ENCODE data around the gene RNF11. TPM values are rescaled to one million over a fixed set of nuclear protein-coding genes. Genes with fewer than 3 reads are reported as not detected.
A peak's percentile ranks its signal among the peaks of the same experiment; 100 is the strongest.

The RNF11 gene
- polyA plus RNA-seq, 3 donors, result 25.3 to 30.4 (median 28.4) TPM

- Histone ChIP-seq H3K4me1 (ENCODE audit: control insufficient read depth in 1 of 2, insufficient read depth in 2 of 2, low read length in 2 of 2) (peaks cover 44 to 47% of the 10 kb centered on the region in 2 donors), H3K9ac (ENCODE audit: insufficient read depth, low read length, poor library complexity, severe bottlenecking) (no peak overlapping the region), H3K4me3 (replicated peaks in 1 of 3; ENCODE audit: low read depth in 2 of 3, low read length in 3 of 3) (no peak overlapping the region), H3K27ac (ENCODE audit: low read depth in 1 of 2, low read length in 2 of 2) (peak overlapping the region in 1 of 2 donors; percentile 90), H4K20me1 (ENCODE audit: insufficient read depth, low read length) (peaks cover 52% of the 10 kb centered on the region), H2AFZ (ENCODE audit: insufficient read depth, low read depth, low read length, poor library complexity, severe bottlenecking) (no peak overlapping the region), H3K79me2 (ENCODE audit: insufficient read depth, low read length) (peaks cover 88% of the 10 kb centered on the region), H3K4me2 (replicated peaks; ENCODE audit: extremely low read depth, low read length, poor library complexity, severe bottlenecking) (no peak overlapping the region), H3K36me3 (replicated peaks in 1 of 2; ENCODE audit: control insufficient read depth in 1 of 2, insufficient read depth in 2 of 2, low read length in 2 of 2) (peaks cover 7 to 12% of the 10 kb centered on the region in 2 donors), H3K9me3 (replicated peaks in 1 of 2; ENCODE audit: control insufficient read depth in 1 of 2, insufficient read depth in 1 of 2, low read length in 2 of 2) (no peaks in the 10 kb centered on the region), H3K27me3 (ENCODE audit: control insufficient read depth in 2 of 2, insufficient read depth in 2 of 2, low read length in 2 of 2) (no peaks in the 10 kb centered on the region)
- Mint-ChIP-seq H3K36me3 (peaks cover 19 to 21% of the 10 kb centered on the region in 2 donors), H3K4me1 (peaks cover 66% of the 10 kb centered on the region), H3K27me3 (ENCODE audit: low read depth in 3 of 3) (peaks cover 0 to 2% (median 0%) of the 10 kb centered on the region in 3 donors), H3K27ac (peak overlapping the region; percentile 0 to 78 (median 61)), H3K4me3 (no peak overlapping the region), H3K9me3 (no peaks in the 10 kb centered on the region)
- intact Hi-C loops (cut with micrococcal nuclease), result no loop called here
- WGBS (ENCODE audit: insufficient coverage), result 84% methylated on average over 2 of the region's 2 CpGs
- DNase-seq, result no peak
- no peak for TF ChIP-seq CTCF (IDR thresholded peaks at IDR 0.05)
Observed at GRCh38 chr1:51266181-51266580, 30.1 kb downstream of the RNF11 start.

GRCh38 chr1:51266791-51267190 is 30.7 kb downstream of the RNF11 start:
- H3K27me3 ChIP-seq (ENCODE audit: control insufficient read depth in 2 of 2, insufficient read depth in 2 of 2, low read length in 2 of 2), result no peaks in the 10 kb centered on the region
- peaks cover 82% of the 10 kb centered on the region for H3K79me2 ChIP-seq (ENCODE audit: insufficient read depth, low read length)
- H3K27ac ChIP-seq (ENCODE audit: low read depth in 1 of 2, low read length in 2 of 2), result peak overlapping the region in 1 of 2 donors; percentile 90
- H3K36me3 ChIP-seq (replicated peaks in 1 of 2; ENCODE audit: control insufficient read depth in 1 of 2, insufficient read depth in 2 of 2, low read length in 2 of 2), result peaks cover 13 to 18% of the 10 kb centered on the region in 2 donors
- intact Hi-C loops (cut with micrococcal nuclease), result no loop called here
- Mint-ChIP-seq H3K9me3 (no peaks in the 10 kb centered on the region), H3K36me3 (peaks cover 24 to 25% of the 10 kb centered on the region in 2 donors), H3K4me1 (peaks cover 62% of the 10 kb centered on the region), H3K27ac (peak overlapping the region in 5 of 7 donors; percentile 10 to 84 (median 73)), H3K27me3 (ENCODE audit: low read depth in 3 of 3) (no peaks in the 10 kb centered on the region), H3K4me3 (no peak overlapping the region)
- H2AFZ ChIP-seq (ENCODE audit: insufficient read depth, low read depth, low read length, poor library complexity, severe bottlenecking), result no peak overlapping the region
- peaks cover 44 to 47% of the 10 kb centered on the region in 2 donors for H3K4me1 ChIP-seq (ENCODE audit: control insufficient read depth in 1 of 2, insufficient read depth in 2 of 2, low read length in 2 of 2)
- H3K4me2 ChIP-seq (replicated peaks; ENCODE audit: extremely low read depth, low read length, poor library complexity, severe bottlenecking), result no peak overlapping the region
- no peak for DNase-seq
- TF ChIP-seq CTCF (IDR thresholded peaks at IDR 0.05), result no peak
- peaks cover 47% of the 10 kb centered on the region for H4K20me1 ChIP-seq (ENCODE audit: insufficient read depth, low read length)
- WGBS (ENCODE audit: insufficient coverage), result 100% methylated on average over 2 of the region's 4 CpGs
- H3K4me3 ChIP-seq (replicated peaks in 1 of 3; ENCODE audit: low read depth in 2 of 3, low read length in 3 of 3), result no peak overlapping the region
- H3K9ac ChIP-seq (ENCODE audit: insufficient read depth, low read length, poor library complexity, severe bottlenecking), result no peak overlapping the region
- H3K9me3 ChIP-seq (replicated peaks in 1 of 2; ENCODE audit: control insufficient read depth in 1 of 2, insufficient read depth in 1 of 2, low read length in 2 of 2), result no peaks in the 10 kb centered on the region
